Erythroblast (primary cell): ENCODE measurements around the gene XRCC1.
"Not testable (repeated sequence)": the region's sequence is repeated elsewhere in the genome, so short reads cannot be mapped to it uniquely, and the experiment has no call there.

ENCODE experiments used
- DNase-seq, 2 experiments: peaks; one replicate each; lab custom pipeline; 2025; lab: John Stamatoyannopoulos, UW
- GATA1 ChIP-seq: IDR thresholded peaks from 2 replicates; pipeline ENCODE4 v1.6.1; 2011; ENCODE audit warnings: low read depth, mild to moderate bottlenecking, control low read depth, low read length, moderate library complexity
- POLR2A ChIP-seq: IDR thresholded peaks from 2 replicates; pipeline ENCODE4 v1.6.1; 2011; ENCODE audit warnings: mild to moderate bottlenecking, low read length

XRCC1 gene

DNA sequence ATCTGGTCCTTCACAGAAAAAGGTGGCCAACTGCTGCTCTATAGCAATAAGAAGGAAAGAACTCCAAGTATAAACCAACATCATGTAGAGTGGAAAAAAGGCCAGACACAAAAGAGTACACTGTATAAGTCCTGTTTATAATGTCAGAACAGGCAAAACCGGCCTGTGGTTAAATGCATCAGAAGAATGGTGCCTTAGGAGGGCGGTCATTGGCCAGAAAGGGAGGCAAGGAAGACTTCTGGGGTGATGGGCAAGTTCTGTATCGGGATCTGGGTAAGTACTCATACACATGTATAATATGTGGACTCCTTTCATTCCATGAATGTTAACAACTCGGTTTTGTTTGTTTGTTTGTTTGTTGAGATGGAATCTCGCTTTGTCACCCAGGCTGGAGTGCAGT, 52.4 kb downstream of the XRCC1 start:
- DNase-seq = no peak
- TF ChIP-seq POLR2A (no peak), GATA1 (no peak)

DNA sequence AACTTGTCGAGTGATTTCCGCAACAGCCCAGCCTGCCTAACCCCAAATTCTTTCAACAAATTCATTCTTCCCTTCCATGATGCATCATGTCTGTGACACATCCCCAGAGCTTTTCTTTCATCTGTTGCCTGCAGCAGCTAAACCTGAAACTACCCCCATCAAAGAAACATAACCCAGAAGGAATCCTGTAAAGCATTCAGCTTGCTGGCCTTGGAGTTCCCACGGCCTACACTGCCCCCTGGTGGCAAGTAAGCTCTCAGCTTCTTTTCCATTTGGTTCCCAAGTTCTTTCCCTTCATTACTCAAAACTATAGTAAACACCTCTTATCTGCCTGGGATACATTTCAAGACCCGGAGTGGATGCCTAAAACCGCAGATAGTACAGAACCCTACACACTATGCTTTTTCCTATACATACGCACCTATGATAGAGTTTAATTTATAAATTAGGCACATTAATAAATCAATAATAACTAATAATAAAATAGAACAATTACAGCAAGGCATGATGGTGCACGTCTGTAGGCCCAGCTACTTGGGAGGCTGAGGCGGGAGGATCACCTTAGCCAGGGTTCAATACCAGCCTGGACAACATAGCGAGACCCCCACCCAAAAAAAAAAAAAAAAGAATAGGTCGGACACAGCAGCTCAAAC, 55.8 kb downstream of the XRCC1 start:
- DNase-seq = peak; percentile 84 to 92
- TF ChIP-seq GATA1 (no peak), POLR2A (no peak)

DNA sequence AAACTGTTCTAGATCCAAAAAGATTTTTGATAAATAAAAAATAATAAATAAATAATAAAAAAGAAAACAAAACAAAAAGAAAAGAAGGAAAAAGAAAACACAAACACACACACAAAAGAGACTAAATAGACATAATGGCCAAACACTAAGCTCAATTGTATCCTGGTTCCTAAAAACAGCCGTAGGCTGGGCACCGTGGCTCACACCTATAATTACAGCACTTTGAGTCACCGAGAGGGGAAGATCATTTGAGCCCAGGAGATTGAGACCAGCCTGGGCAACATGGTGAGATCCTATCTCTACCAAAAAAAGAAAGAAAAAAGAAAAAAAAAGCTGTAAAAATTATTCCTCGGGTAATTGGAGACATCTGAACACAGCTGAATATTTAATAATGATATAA, 57.3 kb downstream of the XRCC1 start:
- no peak for DNase-seq
- TF ChIP-seq POLR2A (no peak), GATA1 (no peak)

DNA sequence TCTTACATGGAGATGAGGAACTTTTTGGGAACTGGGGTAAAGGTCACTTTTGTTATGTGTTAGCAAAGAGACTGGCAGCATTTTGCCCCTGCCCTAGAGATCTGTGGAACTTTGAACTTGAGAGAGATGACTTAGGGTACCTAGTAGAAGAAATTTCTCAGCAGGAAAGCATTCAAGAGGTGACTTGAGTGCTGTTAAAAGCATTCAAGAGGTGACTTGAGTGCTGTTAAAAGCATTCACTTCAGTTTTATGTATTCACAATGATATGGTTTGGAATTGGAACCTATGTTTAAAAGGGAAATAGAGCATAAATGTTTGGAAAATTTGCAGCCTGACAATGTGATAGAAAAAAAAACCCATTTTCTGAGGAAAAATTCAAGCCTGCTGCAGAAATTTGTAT, 62.9 kb downstream of the XRCC1 start:
- not testable (repeated sequence) for DNase-seq

DNA sequence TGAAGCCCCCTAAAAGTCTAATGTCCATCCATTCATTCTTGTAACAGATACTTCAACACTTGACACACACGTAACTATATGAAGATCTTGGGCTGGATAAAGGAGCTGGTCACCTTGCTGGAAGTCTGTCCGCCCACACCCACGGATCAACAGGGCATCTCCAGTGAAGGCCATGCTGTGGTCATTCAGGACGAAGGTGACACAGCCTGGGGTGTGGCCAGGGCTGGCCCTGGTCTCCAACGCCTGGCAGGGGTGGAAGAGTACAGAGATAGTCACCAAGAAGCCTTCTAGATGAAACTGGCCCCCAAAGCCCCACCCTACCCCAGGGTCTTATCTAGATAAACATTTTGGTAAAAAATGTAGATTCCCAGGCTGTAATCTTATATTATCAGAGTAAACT, 64.0 kb downstream of the XRCC1 start:
- TF ChIP-seq POLR2A = no peak
- no peak for TF ChIP-seq GATA1
- no peak for DNase-seq

DNA sequence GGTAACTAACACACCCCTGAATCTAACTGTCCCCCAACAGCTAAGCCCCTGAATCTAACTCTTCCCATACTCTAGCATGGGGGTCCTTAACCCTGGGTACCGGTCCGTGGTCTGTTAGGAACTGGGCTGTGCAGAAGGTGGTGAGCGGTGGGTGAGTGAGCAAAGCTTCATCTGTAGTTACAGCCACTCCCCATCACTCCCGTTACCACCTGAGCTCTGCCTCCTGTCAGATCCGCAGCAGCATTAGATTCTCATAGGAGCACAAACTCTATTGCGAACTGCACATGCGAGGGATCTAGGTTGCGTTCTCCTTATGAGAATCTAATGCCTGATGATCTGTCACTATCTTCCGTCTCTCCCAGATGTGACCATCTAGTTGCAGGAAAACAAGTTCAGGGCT, 64.6 kb downstream of the XRCC1 start:
- no peak for TF ChIP-seq POLR2A
- no peak for TF ChIP-seq GATA1
- DNase-seq = no peak

DNA sequence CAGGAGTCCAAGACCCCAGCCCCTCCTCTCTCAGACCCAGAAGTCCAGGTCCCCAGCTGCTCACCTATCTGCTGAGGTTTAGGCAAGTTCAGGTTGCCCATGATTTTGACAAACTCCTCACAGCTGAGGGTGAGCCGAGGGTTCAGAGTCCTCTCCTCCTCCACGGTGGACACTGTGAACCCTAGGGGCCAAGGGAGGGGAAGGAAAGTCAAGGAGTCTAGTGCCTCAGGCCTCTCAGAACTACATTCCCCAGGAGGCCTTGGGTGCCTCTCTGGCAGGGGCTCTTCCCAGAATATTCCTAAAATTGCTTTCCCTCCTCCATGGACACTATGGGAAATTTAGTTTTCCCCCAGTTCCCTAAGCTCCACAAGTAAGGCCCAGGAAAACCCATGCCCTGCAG, 67.4 kb downstream of the XRCC1 start:
- DNase-seq = no peak
- TF ChIP-seq POLR2A (no peak), GATA1 (no peak)

DNA sequence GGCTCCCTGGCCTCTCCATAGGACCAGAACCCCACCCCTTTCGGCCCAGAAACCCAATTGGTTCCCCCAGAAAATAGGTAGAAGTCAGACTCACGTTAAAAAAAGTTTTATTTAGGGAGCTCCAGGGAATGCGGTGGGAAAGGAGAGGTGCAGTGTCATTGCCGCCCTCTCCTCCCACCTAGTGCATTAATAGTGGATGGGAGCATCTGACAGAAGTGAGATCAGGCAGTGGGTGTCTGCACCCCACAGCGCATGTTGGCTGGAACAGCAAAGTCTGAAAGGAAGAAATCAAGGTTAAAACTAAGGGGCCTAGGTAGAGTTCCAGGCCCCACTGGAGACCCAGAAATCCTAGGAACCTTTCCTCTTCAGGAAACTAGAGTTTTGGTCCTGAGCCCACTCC, 68.7 kb downstream of the XRCC1 start:
- no peak for DNase-seq
- TF ChIP-seq POLR2A (no peak), GATA1 (no peak)

DNA sequence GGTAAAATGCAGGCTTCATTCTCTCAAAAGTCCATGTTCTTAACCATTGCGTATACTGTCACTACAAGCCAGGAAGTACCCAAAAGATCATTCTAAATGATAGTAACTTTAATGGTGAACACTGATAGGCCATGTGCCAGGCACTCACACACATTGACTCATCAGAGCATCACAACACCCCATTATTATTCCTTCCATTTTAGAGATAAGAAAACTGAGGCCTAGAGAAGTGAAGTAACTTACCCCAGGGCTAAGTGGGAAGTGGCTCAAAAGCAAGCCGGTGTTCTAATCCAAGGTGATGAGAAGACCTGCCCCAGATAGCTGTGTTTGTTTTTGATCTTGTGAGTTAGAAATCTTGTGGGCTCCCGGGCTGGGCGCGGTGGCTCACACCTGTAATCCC, 69.4 kb downstream of the XRCC1 start:
- DNase-seq = peak; percentile 72 to 86
- TF ChIP-seq GATA1 (no peak), POLR2A (no peak)

DNA sequence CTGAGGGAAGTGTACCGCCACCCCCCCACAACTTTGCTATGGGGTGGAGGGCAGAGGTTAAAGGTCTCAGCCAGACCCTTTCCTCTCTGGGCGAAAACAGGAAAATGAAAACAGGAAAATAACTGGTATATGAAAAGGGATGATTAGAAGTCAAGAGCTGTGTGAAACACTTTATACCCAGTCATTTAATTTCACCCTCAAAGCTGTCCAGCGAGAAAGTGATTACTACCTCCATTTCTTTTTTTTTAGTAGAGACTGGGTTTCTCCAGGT, 70.2 kb downstream of the XRCC1 start:
- no peak for TF ChIP-seq POLR2A
- no peak for TF ChIP-seq GATA1
- DNase-seq = no peak

DNA sequence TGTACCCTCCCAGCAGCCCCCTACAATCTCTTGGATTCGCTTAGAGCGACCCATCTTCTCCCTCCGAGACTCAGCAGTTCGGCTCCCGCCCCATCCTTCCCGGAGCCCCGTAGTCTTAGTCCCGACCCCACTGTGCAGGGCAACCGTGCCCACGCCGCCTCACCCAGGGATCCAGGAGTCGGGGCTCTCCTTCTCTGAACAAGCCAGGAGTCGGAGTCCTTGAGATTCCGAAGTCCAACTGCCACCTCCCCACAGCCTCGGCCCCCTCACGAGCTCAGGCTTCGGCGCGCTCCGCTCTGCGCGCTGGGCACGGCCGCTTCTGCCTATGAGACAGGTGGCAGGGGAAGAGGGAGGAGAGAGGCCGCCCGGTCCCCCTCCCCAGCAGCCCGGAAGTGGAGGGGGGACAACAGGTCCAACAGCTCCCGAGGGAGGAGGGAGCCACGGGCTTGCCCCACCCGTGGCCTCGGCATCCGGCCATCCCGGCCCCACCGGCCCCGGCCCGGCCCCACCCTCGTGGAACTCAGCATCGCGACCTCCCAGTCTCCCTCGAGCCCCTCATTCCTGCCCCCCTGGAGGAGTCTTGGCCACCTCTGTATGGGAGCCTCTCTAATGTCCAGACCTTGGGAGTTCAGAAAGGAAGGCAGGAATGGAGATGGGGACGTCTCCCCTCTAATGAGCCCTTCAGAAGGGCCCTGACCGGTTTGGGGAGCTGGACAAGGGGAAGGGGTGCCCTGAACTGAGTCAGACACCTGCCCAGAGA, 70.7 kb downstream of the XRCC1 start, which contains the start of gene PHLDB3:
Gene PHLDB3, minus strand, starts transcription at position 321 of the 760 bp plus-strand sequence. CDS start 628 bp downstream, outside the sequence.
- DNase-seq = peak in 1 of 2 experiments; percentile 58
- peak; percentile 29 for TF ChIP-seq POLR2A
- no peak for TF ChIP-seq GATA1

DNA sequence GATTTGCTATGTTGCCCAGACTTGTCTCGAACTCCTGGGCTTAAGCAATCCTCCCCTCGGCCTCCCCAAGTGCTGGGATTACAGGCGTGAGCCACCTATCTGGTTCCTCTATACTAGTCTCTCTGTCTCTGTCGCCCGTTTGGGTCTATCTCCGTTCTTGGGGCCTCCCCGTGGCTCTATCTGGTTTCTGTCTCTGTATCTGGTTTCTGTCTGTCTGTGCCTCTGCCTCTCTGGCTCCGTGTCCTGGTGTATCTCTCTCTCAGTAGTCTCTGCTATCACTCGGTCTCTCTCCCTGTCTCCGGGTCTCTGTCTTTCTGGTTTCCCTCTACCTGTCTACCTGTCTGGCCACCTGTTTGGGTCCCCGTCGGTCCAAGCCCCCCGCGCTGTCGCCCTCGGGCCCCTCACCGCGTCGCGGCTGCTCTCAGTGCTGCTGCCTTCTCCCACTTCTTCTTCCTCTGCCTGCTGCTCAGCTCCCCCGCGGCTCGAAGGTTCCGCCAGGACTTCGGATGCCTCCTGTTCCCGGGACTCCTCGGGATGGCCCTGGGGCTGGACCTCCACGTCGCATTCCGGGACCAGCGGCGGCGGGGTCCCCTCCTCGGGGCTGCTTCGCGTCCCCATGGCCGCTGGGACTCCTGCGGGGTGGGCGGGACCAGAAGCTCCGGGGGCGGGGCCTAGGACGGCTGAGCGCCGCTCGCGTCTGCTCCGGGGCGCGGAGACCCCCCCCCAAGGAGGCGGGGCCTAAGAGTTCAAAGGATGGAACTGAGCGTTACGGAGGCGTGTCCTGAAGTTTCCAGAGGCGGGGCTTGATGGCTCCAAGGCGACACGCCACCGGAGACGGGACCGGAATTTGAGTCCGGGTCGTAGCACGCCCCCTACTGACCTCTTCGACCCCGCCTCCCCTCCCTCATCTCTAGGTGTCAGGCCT, 71.6 kb downstream of the XRCC1 start:
- peak; percentile 95 to 96 for DNase-seq
- no peak for TF ChIP-seq GATA1
- peak; percentile 71 for TF ChIP-seq POLR2A

DNA sequence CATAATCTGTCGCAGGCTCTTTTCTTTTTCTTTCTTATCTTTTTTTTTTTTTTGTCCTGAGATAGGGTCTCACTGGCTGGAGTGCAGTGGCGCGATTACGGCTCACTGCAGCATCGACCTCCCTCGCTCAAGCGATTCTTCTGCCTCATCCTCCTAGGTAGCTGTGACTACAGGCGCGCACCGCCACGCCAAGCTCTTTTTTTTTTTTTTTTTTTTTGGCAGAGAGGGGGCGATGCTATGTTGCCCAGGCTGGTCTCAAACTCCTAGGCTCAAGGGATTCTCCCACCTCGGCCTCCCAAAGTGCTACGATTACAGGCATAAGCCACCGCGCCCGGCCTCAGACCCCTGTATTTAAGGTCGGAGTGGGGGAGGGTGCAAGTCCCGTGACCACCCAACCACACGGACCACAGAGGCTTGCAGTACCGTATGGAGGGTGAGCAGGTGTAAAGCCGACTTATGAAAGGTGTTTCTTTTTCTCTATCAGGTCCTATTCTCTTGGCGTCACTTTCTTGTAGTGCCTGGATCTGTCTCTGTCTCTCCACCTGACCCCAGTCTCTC, 72.8 kb downstream of the XRCC1 start:
- DNase-seq = no peak

More for the DNA sequence above, 72.8 kb downstream of the XRCC1 start:
- no peak for TF ChIP-seq POLR2A
- no peak for TF ChIP-seq GATA1
